Pons (tissue), 1 donor: ENCODE measurements around the gene NCK1.
"Not testable (repeated sequence)": the region's sequence is repeated elsewhere in the genome, so short reads cannot be mapped to it uniquely, and the experiment has no call there.

Experiments used
- DNase-seq: peaks from one replicate; pipeline ENCODE4 v3.0.0-alpha.2; 2016; ENCODE audit warnings: low spot score

Gene NCK1

GRCh38 chr3:136862617-136863322 is 762 bp downstream of the NCK1 start:
- DNase-seq: peak; percentile 27

GRCh38 chr3:136869282-136869681 is 7.3 kb downstream of the NCK1 start:
- DNase-seq: no peak

- not testable (repeated sequence) for DNase-seq
Measured at GRCh38 chr3:136872258-136872657, 10.2 kb downstream of the NCK1 start.

GRCh38 chr3:136879510-136879909 is 17.5 kb downstream of the NCK1 start:
- not testable (repeated sequence) for DNase-seq

- no peak for DNase-seq
Measured at GRCh38 chr3:136882571-136882970, 20.6 kb downstream of the NCK1 start.

- no peak for DNase-seq
Measured at GRCh38 chr3:136883967-136884720, 22.1 kb downstream of the NCK1 start.

- no peak for DNase-seq
Measured at GRCh38 chr3:136885357-136886213, 23.6 kb downstream of the NCK1 start.

- no peak for DNase-seq
Measured at GRCh38 chr3:136889947-136890346, 27.9 kb downstream of the NCK1 start.

- no peak for DNase-seq
Measured at GRCh38 chr3:136891934-136892855, 30.2 kb downstream of the NCK1 start.

GRCh38 chr3:136893848-136894443 is 31.9 kb downstream of the NCK1 start:
- DNase-seq: no peak

- DNase-seq: not testable (repeated sequence)
Measured at GRCh38 chr3:136897171-136897570, 35.2 kb downstream of the NCK1 start.

GRCh38 chr3:136898549-136898948 is 36.5 kb downstream of the NCK1 start:
- peak; percentile 19 for DNase-seq

- no peak for DNase-seq
Measured at GRCh38 chr3:136898954-136899353, 36.9 kb downstream of the NCK1 start.

- DNase-seq: peak; percentile 26
Measured at GRCh38 chr3:136899622-136900158, 37.7 kb downstream of the NCK1 start.

- DNase-seq: peak; percentile 15
Measured at GRCh38 chr3:136900694-136901093, 38.7 kb downstream of the NCK1 start.

GRCh38 chr3:136901391-136901790 is 39.4 kb downstream of the NCK1 start:
- DNase-seq: no peak

GRCh38 chr3:136902530-136902929 is 40.5 kb downstream of the NCK1 start:
- not testable (repeated sequence) for DNase-seq

- DNase-seq: no peak
Measured at GRCh38 chr3:136903899-136904298, 41.9 kb downstream of the NCK1 start.

- no peak for DNase-seq
Measured at GRCh38 chr3:136904746-136905145, 42.7 kb downstream of the NCK1 start.

GRCh38 chr3:136905549-136905948 is 43.5 kb downstream of the NCK1 start:
- no peak for DNase-seq

GRCh38 chr3:136906725-136907124 is 44.7 kb downstream of the NCK1 start:
- DNase-seq: no peak
